GM21825 (cell line): ENCODE data around the gene TP53I3.
"Not testable (repeated sequence)": the region's sequence is repeated elsewhere in the genome, so short reads cannot be mapped to it uniquely, and the experiment has no call there.

Experiments used
- ATAC-seq: cut with Tn5 transposase; IDR thresholded peaks from one replicate; pipeline ENCODE4 v1.9.1; 2021; ENCODE audit warnings: mild to moderate bottlenecking, moderate library complexity; ENCODE audit not compliant: unreplicated experiment

The TP53I3 gene, protein sequence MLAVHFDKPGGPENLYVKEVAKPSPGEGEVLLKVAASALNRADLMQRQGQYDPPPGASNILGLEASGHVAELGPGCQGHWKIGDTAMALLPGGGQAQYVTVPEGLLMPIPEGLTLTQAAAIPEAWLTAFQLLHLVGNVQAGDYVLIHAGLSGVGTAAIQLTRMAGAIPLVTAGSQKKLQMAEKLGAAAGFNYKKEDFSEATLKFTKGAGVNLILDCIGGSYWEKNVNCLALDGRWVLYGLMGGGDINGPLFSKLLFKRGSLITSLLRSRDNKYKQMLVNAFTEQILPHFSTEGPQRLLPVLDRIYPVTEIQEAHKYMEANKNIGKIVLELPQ

GRCh38 chr2:24084386-24085199, at the start of gene TP53I3:
TP53I3 (minus strand) TSS chr2:24084834; CDS start chr2:24084326, 508 bp downstream.
- peak; percentile 69 for ATAC-seq

GRCh38 chr2:24132543-24132942, 47.9 kb upstream of the TP53I3 start:
- no peak for ATAC-seq

DNA sequence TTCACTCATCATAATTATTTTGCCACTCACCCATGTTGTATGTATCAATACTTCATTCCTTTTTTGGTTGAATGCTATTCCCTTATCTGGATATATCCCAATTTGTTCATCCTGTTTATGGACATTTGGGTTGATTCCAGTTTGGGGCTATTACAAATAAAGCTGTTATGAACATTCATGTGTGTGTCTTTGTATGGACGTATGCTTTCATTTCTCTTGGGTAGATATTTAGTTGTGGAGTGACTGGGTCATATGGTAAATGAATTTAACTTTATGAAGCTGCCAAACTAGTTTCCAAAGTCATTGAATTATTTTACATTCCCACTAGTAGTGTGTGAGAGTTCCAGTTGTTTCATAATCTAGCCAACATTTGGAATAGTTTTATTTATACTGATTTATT, 41.3 kb upstream of the TP53I3 start:
- no peak for ATAC-seq

- ATAC-seq = peak; percentile 14
Measured at GRCh38 chr2:24123922-24124580, 39.4 kb upstream of the TP53I3 start.

DNA sequence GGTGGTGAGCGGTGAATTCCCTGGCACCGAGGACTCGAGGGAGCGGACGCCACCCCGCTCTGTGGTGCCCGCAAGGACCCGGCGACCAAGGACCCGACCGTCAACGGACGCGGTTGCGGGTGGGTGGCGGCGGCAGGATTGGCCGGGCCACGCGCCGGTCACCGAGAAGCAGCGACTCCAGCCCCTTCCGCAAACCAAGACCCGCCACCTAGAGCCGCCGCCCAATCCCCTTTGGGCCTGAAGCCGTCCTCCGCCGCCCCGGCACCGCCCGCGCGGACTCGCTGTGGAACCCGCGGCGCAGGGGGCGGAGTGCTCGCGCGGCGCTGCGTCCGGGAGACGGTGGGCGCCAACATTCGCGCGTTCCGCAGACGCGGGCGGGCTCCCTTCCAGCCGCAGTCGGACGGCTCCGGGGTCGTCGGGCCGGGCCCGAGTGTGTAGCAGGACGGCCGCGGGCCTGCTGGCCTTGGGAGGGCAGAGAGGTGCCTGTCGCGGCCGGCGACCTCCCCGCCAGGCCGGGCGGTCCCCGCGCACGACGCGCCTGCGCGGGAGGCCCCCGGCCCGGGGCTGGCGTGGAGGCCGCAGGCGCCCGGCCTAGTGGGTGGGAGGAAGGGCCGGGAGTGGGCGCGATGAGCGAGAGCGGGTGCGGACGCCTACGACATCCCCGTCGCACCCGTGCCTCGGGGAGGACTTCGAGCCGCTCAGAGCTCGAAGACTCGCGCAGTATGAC, 38.7 kb upstream of the TP53I3 start, which contains the start of the genes FAM228B and PFN4:
TSS of gene FAM228B (plus strand) at position 275 of the 727 bp plus-strand sequence. CDS start 893 bp downstream, outside the sequence.
TSS of gene PFN4 (minus strand) at position 140 of the 727 bp plus-strand sequence. CDS start 799 bp downstream, outside the sequence.
- peak; percentile 91 for ATAC-seq

DNA sequence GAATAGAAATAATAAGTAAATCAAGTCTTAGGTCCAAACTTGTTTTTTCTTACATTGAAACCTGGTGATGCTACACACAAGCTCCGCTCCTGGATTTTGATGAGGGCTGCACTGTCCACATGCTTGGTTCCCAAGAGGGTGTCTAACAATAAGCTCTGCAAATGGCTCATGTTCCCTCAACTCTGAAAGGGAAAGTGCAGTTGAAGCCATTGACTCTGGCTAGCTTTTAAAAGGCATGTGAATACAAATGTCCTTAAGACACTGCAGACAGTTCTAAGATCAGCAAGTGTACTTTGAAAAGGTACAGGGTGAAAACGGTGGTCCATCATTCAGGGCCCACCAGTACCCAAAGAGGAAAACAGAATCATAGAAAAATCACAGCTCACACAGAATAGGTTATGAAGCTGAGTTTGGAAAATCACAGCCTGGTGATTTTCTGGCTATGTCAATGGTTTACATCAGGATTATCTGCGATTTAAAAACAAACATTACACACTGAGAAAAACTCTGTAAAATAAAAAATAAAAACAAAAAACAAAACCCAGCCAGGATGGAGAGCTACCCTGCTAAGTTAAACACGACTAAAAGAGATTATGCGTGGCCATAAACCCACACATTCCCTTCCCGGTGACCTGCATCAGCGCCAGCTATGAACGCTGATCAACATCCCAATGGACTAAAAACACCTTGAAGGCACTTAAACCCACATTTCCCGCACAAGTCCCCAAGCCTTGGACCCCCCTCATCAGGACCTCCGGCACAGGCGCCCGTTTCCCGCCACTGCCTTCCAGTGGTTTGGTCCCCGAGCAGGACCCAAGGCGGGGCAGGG, 37.9 kb upstream of the TP53I3 start:
- no peak for ATAC-seq

- no peak for ATAC-seq
Measured at GRCh38 chr2:24121469-24121868, 36.8 kb upstream of the TP53I3 start.

GRCh38 chr2:24121066-24121465, 36.4 kb upstream of the TP53I3 start:
- no peak for ATAC-seq

DNA sequence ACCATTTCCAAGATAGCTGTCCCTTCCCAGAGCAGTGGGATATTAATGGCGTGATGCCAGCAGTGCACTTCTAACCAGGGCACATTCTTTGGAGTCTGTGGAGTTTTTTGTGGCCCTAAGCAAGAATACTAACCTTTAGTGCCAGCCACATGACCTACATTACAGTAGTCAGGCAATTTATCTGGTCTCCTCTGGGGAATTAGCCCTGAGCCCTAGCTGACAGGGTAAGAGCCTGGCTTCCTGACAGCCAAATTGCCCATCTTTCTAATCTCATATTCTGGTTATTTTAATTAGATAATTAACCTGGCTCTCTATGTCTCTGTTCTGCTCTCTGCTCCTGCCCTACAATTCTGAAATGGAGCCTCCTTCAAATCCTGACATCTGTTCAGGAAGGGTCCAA, 33.3 kb upstream of the TP53I3 start:
- no peak for ATAC-seq

- ATAC-seq = no peak
Measured at GRCh38 chr2:24115057-24115456, 30.4 kb upstream of the TP53I3 start.

DNA sequence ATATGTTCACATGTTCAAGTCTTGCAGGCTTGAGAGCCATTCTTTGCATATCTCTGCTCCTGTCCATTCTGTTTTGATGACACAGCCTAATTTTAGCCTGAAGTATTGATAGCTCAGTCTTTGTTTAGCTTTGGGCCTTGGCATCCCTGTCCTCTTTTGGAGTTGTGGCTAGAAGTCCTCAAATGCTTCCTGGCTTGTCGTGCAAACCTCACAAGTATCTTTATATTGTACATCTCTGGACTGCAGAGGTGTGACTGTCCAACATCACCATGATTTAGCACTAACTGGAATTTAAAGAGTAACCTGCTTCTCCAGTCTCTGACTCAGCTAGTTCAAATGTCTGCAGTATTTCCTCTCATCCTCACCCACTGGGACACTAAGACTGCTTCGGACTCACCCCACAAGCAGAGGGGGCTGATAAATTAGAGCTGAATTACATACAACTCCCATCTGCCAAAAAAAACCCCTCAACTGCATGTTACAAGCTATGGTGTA, 26.8 kb upstream of the TP53I3 start:
- no peak for ATAC-seq

DNA sequence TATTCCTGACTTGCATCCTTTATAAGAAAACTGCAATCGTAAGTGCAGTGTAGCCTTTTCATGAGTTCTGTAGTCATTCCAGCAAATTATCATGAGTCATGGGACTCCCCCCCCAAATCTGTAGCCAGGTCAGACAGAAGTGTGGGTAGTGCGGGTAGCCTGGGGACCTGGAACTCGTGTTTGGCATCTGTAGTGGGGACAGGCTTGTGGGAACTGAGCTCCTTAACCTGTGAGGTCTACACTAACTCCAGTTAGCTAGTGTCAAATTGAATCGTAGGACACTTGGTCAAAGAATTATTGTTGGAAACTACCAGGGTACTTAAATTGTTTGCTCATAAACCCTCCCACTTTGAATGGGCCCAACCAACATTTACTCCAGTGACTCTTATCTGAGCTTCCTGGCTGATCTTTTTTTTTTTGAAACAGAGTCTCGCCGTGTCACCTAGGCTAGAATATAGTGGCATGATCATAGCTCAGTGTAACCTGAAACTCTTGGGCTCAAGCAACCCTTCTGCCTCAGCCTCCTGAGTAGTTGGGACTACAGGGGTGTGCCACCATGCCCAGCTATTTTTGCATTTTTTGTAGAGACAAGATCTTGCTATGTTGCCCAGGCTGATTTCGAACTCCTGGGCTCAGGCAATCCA, 26.1 kb upstream of the TP53I3 start:
- no peak for ATAC-seq

GRCh38 chr2:24109431-24109830, 24.8 kb upstream of the TP53I3 start:
- not testable (repeated sequence) for ATAC-seq

GRCh38 chr2:24107336-24107735, 22.7 kb upstream of the TP53I3 start:
- no peak for ATAC-seq

GRCh38 chr2:24106786-24107185, 22.2 kb upstream of the TP53I3 start:
- no peak for ATAC-seq

DNA sequence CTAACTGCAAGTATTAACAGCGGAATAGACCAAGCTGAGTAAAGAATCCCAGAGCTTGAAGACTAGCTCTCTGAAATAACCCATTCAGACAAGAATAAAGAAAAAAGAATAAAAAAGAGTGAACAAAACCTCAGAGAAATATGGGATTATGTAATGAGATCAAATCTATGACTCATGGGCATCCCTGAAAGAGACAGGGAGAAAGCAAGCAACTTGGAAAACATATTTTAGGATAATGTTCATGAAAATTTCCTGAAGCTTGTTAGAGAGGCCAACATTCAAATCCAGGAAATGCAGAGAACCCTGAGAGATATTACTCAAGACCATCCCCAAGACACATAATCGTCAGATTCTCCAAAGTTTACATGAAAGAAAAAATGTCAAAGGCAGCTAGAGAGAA, 21.2 kb upstream of the TP53I3 start:
- no peak for ATAC-seq

DNA sequence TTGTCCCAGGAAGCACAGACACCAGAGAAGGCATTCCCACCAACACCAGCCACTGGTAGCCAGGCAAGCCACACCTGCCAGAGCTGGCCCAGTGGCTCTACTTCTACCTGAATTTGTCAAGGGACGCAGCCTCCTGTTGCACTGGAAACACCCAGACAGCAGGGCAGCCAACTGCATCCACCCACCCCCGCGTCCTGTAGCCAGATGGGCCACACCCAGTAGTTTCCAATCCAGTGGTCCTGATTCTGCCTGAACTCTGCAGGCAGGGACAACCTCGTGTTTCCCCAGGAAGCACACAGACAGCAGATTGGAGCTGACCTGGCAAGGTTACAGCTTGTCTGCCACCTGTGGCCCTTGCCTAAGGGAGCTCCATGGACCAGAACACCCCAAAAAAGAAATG, 20.3 kb upstream of the TP53I3 start:
- ATAC-seq = no peak

DNA sequence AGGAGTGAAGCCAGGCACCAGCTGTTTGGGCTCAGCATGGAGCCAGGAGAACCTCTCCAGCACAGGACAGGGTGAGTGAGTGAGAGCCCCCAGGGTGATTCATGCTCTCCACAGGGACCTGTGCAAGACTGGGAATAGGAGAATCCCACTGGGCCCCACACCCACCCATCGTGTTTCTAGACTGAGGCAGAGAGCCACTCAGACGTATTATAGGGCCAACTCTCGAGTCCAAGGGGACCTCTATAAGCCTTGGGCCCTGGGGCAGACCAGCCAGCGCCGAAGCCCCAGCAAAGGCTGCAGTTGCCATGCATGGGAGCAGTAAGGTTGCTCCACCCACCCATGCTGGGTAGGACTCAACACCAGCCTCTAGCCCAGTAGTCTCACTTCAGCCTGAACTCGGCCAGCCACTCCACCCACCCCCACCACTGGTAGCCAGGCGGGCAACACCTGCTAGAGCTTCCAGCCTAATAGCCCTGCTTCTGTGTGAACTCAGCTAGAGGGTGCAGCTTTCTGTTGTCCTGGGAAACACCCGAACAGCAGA, 19.5 kb upstream of the TP53I3 start:
- no peak for ATAC-seq

GRCh38 chr2:24102677-24103076, 18.0 kb upstream of the TP53I3 start:
- no peak for ATAC-seq
